Activated T-cell treated with anti-CD3 and anti-CD28 coated beads for 24 hours (primary cell): ENCODE data around the gene CEP192.
A peak's percentile ranks its signal among the peaks of the same experiment; 100 is the strongest.
"Not testable (repeated sequence)": the region's sequence is repeated elsewhere in the genome, so short reads cannot be mapped to it uniquely, and the experiment has no call there.

Experiments
- DNase-seq: peaks from one replicate; pipeline ENCODE4 v3.0.0-alpha.2; 2020; ENCODE audit warnings: low read depth

CEP192 gene, protein sequence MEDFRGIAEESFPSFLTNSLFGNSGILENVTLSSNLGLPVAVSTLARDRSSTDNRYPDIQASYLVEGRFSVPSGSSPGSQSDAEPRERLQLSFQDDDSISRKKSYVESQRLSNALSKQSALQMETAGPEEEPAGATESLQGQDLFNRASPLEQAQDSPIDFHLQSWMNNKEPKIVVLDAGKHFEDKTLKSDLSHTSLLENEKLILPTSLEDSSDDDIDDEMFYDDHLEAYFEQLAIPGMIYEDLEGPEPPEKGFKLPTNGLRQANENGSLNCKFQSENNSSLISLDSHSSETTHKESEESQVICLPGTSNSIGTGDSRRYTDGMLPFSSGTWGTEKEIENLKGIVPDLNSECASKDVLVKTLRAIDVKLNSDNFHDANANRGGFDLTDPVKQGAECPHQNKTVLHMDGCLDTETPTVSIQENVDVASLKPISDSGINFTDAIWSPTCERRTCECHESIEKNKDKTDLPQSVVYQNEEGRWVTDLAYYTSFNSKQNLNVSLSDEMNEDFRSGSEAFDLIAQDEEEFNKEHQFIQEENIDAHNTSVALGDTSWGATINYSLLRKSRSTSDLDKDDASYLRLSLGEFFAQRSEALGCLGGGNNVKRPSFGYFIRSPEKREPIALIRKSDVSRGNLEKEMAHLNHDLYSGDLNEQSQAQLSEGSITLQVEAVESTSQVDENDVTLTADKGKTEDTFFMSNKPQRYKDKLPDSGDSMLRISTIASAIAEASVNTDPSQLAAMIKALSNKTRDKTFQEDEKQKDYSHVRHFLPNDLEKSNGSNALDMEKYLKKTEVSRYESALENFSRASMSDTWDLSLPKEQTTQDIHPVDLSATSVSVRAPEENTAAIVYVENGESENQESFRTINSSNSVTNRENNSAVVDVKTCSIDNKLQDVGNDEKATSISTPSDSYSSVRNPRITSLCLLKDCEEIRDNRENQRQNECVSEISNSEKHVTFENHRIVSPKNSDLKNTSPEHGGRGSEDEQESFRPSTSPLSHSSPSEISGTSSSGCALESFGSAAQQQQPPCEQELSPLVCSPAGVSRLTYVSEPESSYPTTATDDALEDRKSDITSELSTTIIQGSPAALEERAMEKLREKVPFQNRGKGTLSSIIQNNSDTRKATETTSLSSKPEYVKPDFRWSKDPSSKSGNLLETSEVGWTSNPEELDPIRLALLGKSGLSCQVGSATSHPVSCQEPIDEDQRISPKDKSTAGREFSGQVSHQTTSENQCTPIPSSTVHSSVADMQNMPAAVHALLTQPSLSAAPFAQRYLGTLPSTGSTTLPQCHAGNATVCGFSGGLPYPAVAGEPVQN (N-terminal part only)

DNA sequence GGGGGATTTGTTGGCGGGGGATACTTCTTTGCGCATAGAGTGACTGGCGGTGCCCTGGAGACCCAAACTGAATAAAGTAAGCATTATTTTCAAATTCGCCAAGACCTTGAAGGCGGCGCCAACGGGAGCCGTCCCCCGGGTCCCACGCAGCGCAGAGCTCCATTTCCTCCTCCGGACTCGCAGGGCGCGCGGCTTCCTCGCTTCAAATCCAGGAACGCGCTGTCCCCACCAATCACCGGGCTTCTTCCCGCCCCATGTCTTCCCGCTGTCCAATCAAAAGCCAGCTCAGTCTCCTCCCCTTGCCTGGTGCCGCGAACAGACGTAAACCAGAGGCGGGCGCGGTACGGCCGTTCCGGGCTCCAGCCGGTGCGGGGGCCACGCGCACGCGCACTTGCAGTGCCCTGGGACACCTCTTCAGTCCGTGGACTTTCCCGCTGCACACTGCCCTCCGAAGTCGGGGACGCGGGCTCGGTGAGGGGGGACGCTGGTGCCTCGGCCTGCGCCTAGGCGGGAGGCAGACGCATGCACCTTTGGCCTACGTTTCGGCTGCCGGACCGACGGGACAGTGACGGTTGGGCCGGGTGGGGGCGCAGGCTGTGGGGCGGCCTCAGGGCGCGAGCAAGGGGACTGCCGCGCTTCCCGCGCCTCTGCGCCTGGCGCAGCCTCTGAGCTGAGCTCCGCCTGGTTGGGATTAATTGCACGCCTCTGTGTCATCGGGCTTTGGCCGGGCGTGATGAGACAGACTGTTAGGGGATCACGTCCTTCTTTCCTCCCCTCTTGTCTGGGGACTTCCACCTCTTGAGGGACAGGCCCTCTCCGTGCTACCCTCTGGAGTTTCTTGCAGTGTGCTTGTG, at the start of gene CEP192:
Gene CEP192 (plus strand): TSS at position 396 of the 854 bp plus-strand sequence. CDS start 8,063 bp downstream, outside the sequence.
- peak; percentile 97 for DNase-seq

DNA sequence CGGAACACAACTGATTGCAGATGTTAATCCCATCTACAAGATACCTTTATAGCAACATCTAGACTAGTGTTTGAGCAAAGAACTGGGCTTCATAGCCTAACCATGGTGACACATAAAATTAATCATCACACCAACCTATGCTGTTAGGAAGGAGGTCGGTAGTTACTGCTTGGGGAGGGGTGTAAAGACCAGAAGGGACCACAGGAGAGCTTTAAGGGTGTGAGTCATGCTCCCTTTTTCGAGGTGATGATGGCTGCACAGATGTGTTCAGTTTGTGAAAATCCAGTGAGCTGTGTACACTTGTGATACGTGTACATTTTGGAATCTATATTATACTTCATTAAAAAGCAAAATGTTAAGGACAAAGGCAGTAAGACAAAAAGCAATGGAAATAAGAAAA, 47.9 kb upstream of the CEP192 start:
- no peak for DNase-seq

DNA sequence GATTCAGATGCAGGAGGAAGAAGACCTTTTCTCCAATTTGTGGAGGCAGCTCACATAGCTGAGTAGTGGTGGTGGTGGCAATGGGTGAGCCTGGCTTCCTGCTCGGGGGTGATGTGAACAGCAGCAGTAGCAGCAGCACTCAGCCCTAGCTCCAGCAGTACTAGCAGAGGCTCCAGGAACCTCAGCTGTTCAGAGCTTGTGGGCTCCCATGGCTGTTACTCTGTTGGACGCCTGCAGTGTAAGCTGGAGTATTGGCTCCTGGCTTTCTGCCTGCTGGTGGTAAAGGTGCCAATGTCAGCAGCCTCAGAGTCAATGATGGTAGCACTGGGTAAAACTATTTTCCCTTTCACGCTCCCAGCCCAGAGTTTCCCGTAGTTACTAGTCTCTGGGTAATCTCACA, 46.5 kb upstream of the CEP192 start:
- DNase-seq: no peak

DNA sequence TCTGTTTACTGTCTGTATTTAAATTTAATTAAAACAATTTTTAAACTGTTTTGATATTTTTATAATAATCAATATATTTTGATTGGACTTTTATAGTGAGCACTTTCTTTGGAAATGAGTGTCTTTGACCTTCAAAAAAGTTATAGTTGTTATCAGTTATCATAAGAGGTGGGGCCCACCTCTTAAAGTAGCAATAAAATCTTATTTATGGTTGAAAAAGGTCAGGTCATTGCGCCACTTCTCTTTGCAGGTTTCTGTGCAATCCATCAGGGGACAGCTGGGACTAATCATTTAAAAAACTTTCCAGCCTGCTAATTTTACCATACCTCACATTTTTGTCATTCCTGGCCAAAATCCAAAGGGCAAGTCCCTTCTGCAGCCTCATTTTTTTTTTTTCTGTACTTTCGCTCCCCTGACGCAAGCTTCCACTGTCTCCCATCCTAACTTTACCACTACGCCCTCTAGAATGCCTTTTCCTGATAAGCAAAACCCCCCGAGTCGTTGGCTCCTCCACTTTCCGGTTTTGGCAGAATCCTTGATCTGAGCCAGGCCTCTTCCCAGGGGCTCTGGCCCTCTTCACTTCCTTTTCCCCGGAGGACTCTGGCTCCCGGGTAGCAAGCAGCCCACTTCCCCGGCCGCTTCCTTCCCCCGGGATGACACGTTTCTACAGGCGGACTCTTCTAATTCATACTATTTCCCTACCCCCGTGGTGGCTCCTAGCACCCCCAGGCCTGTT, 44.4 kb upstream of the CEP192 start:
- peak; percentile 2 for DNase-seq

DNA sequence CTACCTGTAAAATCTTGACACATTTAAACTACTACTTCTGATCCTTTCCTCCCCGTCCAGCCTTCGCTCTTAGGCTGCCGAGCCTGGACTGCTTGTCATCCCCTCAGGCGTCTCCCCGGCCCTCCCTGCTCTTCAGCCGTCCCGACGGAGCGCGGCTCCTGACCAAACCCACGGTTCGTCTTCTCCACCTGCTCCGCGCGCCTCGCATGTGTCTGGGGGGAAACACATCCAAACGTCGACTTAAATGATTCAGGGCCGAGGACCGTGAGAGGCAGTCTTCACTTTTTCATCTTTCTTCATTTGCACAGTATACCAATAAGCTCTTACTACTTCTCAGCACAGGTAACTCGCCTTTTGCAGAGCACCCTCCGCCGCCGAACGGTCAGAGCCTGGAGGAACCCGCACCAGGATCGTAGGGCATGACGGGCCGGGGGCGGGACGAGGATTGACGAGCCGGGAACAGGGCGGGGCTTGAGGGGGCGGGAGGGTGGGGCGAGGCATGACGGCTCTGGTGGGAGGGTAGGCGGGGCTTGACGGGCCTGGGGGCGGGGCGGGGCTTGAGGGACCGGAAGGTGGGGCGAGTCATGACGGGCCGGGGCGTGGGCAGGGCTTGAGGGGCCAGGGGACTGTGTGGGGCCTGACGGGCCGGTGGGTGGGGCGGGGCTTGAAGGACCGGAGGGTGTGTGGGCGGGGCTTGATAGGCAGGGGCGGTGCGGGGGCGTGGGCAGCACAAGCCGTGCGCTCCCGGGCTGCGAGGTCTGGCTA, 43.7 kb upstream of the CEP192 start, which contains the start of gene SEH1L:
Gene SEH1L (plus strand): TSS at position 727 of the 765 bp plus-strand sequence. CDS start 111 bp downstream, outside the sequence.
- peak; percentile 97 for DNase-seq

DNA sequence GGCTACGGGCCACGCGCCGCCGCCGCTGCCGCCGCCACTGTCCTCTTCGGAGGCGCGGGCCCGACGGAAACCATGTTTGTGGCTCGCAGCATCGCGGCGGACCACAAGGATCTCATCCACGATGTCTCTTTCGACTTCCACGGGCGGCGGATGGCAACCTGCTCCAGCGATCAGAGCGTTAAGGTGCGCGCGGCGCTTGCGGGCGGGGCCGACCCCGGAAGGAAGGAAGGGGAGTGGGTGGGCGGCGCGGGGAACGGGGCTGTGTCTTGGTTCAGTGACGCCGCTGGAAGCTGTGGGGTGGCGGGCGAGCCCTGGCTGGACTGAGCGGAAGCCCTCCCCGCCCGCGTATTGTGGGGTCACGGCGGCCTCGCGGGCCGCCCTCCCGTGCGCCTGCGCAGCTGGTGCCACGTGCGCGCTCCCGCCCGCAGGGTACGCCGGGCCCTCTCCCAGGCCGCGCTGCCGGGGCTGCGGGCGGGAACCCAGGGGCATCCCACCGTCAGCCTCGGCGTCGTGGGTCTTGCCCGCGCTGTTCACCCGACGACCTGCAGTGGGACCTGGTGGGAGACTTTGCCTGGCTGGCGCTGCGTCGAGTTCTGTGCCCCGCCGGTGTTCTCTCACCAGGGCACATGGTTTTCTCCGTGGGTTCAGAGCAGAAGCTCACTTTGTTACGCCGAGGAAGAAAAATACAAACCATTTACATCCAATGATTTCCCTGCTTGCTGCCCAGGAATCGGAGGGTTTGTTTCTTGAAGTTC, 42.9 kb upstream of the CEP192 start:
- DNase-seq: peak; percentile 97

DNA sequence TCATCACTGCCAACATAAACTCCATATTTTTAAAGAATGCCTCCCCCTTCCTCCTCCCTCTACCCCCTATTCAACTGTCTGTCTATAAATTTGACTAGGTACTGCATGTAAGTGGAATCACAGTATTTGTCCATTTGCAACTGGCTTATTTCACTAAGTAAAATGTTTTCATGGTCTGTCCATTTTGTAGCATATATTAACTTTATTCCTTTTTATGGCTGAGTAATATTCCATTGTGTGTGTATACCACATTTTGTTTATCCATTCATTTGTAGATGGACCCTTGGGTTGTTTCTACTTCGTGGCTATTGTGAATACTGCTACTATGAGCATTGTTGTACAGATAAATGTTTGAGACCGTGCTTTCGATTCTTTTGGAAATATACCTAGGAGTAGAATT, 32.7 kb upstream of the CEP192 start:
- DNase-seq: no peak

DNA sequence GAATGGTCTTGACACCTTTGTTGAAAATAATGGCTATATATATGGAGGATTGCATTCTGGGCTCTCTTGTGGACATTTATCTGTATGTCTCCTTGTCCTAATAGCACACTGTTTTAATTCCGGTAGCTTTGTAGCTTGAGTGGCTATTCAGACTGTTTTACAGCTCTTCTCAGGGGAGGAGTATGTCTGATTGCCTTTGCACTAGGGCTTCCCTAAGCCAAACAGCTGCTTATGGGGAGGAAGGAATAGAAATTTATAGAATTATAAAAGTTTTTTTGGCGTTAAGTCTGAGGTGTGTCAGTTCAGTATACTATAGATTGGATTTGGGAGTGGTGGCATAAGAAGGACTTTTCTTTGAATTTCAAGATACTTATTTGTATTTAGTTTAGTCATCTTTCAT, 30.8 kb upstream of the CEP192 start:
- no peak for DNase-seq

DNA sequence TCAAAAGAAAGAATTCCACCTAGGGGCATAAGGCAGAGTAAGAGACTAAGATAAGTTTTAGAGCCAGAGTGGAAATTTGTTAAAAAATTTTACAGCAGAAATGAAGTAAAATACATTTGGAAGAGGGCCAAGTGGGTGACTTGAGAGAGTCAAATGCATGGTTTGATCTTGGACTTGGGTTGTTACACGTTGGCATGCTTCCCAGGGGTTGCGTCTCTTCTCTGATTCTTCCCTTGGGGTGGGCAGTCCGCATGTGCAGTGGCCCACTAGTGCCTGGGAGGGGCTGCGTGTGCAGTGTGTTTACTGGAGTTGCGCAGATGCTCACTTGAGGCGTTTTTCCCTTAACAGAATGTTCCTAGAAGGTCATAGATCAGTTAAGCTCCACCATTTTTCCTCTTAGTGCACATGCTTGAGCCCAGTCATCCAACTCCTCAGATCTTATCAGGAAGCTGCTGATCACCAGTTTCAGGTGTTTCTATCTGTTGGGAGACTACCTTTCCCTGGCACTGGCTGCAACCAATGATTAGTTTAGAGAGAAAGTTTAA, 30.2 kb upstream of the CEP192 start:
- no peak for DNase-seq

DNA sequence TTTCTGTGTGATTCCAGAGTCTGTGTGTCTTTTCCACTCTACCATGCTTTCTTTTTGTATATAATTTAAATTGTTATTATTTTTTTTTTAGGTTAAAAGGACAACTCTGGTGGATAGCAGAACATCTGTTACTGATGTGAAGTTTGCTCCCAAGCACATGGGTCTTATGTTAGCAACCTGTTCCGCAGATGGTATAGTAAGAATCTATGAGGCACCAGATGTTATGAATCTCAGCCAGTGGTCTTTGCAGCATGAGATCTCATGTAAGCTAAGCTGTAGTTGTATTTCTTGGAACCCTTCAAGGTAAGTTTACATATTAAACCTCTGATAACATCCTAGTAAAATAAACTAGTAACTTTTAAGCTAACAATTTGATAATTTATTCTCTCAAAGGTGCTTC, 28.1 kb upstream of the CEP192 start:
- DNase-seq: no peak

DNA sequence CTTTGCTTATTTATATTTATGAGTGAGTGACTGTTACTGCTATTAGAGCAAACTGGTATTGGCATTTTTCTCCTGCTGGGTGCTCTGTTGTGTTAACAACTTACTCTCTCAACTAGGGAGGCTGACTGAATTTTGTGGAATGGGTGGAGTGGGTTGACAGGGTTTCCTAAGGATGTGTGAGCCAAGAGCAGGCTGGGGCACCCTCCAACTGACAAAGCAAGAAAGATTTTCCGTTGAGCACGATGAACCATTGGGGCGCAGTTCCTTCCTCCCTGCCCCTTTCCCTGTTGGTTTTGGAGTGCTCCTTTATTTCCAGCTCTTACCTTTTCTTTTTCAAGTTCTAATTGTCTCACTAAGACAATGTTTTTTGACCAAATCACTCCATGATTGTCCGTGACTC, 23.0 kb upstream of the CEP192 start:
- no peak for DNase-seq

DNA sequence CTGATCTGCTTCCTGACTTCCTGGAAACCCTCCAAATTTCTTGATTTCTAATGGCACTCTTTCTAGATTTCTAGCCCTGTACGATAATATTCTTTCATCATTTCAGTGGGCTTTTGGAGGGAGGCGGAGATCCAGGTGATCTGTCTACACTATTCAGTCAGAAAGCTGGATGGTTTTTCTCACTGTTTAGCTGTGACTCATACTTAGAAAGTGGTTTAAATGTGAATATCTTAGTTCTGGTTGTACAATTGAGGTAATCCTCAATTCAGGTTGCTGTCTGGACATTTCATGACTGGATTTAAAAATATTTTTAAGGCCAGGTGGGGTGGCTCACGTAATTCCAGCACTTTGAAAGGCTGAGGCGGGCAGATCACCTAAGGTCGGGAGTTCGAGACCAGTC, 22.5 kb upstream of the CEP192 start:
- DNase-seq: no peak

DNA sequence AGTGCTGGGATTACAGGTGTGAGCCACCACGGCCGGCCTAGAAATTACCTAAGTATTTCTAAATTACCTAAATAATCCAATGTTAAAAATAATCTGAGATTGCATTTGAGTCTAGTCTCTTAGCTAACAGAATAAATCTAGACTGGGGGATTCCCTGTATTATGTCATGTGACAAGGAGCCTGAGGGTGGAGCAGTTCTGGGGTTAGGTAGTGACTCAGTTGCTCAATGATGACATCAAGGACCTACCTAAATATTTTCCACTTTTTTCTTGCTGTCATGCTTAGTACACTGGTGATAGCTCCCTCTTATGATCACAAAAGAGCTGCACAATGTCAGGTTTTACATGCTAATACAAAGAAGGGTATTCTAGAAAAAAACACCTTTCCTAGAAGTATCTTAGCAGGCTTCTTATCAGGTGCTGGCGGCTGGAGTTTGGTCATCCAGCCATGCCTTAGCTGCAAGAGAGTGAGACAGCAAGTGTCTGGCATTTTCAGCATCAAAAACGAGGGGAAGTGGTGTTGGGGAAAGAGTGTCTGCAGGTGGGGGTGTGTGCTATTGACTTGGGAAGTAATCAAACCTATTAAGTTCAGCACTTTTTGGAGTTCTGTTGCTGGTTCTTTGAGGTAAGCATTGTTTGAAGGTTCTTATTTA, 17.5 kb upstream of the CEP192 start:
- no peak for DNase-seq

DNA sequence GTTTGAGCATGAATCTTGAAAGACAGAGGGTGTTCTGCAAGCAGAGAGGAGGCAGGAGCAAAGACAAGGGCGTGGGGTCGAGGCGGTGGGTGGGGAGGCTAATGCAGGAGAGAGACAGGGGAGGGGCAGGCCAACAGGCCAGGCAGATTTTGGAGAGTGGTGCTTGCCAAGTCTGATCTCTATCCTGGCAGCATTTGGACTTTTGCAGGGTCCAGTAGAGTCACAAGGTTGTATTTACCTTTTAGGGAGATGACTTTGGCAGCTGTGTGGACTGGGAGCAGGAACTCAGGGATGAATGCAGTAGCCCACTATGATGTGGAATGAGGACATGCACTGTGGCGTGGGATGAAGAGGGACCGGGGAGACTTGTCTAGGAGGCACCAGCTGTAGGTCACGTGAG, 15.7 kb upstream of the CEP192 start:
- no peak for DNase-seq

DNA sequence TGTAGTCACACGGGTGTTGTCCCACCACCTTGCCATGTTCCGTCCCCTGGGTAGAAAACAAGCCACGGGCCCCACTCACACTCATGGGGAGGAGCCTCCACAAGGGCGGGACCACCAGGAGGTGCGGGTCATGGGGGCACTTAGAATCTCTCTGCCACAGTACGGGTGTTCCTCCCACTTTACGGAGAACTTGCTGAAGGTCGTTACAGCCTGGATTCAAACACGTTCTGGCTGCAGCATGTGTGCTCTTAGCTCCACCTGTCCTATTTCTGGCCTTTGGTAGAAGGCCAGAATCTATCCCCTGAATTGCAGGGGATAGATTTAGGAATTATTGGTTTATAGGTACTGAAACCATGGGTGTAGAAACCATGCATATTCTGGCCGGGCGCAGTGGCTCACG, 14.9 kb upstream of the CEP192 start:
- no peak for DNase-seq

DNA sequence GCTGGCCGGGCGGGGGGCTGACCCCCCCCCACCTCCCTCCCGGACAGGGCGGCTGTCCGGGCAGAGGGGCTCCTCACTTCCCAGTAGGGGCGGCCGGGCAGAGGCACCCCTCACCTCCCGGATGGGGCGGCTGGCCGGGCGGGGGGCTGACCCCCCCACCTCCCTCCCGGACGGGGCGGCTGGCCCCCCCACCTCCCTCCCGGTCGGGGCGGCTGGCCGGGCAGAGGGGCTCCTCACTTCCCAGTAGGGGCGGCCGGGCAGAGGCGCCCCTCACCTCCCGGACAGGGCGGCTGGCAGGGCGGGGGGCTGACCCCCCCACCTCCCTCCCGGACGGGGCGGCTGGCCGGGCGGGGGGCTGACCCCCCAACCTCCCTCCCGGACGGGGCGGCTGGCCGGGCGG, 11.1 kb upstream of the CEP192 start:
- DNase-seq: not testable (repeated sequence)

DNA sequence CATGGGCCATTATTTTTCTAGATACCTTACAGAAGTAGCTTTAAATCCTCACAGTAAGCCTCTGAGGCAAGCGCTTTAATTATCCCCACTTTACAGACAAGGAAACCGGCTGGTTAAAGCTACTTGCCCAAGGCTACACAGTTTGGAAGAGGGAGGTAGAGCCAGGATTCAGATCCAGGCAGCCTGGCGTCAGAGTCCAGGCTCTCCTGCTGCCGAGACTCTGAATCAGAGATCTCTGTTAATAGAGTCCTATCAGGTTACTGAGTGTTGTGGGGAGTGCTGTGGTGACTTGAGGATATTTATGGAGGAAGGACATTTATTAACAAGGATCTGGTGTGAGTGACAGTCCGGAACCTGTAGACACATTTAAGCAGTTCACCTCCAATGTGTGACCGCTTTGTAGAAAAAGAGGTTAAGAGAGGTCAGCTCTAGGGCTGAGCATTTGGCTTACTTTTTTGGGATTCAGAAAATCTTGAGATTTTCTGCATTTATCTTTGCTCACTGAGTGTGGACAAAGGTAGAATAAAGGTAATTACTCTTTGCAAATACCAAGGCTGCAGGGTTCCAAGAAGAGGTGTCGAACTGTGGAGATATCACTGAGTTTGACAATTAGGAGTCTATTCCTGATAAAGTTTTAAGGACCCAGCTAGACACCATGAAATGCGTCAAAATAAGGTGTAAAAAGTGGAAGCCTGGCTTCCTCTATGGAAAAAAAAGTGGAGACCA, 1.6 kb upstream of the CEP192 start:
- DNase-seq: no peak

DNA sequence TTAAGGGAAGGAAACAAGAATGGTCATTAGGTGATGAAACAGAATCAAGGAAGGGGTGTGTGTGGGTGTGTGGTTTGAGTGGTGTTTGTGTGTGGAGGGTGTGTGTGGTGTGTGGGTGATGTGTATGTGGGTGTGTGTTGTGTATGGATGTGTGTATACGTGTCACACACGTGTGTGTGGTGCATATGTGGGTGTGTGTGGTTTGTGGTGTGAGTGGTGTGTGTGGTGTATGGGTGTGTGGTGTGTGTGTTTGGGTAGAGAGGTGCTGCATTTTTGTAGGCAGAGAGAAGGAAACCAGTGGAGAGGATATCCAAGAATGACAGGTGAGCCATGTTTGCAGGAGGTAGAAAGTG, 1.1 kb upstream of the CEP192 start:
- DNase-seq: peak; percentile 23
